Fibroblast of gingiva (primary cell): ENCODE measurements around the gene WNT10A.
"Not testable (repeated sequence)": the region's sequence is repeated elsewhere in the genome, so short reads cannot be mapped to it uniquely, and the experiment has no call there.

ENCODE experiments used
- DNase-seq: peaks from one replicate; pipeline ENCODE4 v3.0.0-alpha.2; 2011; ENCODE audit warnings: low read depth

The WNT10A gene

DNA sequence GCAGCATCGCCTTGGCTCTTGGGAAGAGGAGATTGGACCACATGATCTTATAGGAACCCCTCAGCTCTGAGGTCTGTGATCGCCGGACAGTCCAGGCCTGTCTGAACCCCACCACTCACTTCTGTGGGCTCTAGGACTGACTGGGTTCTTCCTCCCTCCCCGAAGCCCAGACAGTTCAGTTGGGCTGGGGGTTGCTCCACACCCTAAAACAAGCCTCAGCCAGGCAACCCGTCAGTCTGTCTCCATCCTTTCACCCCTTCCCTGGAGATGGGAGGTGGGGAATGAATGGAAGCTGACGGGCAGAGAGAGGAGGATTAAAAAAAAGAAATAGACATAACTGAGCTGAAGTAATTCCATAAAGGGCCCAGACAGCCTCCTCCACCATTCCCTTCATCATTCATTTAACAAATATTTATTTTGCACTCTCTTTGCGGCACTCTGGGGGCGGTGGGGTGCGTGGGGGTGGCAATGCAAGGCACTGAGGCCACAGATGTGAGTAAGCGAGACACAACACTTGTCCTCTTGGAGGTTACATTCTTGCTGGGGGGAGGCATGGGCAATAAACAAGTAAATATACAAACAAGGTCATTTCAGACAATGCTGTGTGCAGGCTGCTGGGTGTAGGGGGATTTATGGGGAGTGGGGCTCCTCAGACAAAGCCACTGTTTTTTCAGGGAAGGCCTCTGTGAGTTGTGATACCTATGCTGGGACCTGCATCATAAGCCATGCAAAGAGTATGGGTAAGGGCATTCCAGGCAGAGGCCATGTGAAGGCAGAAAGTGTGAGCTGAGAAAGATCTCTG lies 12.9 kb downstream of the WNT10A start:
- DNase-seq = no peak

GRCh38 chr2:218894151-218894879 lies 13.7 kb downstream of the WNT10A start:
- no peak for DNase-seq

DNA sequence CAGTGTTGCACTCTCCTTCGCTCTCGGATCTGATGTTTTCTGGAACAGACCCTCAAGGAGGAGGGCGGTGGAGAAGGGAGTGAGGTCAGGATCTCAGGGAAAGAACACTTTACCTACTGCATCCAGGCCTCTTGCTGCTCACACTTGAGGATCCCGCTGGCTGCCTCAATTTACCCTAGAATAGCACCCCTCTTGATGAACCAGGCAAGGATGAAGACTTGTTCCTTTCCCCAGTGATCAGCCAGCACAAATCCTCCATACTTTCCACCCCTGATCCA lies 14.2 kb downstream of the WNT10A start:
- DNase-seq = no peak

DNA sequence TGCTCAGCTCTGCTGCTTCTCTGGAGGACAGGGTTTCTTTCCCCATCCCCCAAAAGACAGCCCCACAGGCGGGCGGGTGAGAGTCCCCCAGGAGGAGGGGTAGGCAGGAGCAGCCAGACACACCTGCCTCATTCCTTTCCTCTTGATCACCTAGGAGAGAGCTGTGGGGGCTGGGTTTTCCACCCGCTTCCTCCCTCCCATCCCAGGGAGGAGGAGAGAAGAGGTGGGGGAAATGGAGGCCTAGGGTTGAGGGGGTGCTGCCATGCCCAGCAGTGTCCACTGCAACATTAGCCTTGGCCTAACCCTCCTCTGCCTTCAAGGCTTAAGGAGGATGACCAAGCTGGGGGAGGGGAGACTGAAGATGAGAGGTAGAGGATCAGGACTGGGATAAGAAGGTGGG lies 14.7 kb downstream of the WNT10A start:
- no peak for DNase-seq

GRCh38 chr2:218895759-218896500 lies 15.3 kb downstream of the WNT10A start:
- no peak for DNase-seq

DNA sequence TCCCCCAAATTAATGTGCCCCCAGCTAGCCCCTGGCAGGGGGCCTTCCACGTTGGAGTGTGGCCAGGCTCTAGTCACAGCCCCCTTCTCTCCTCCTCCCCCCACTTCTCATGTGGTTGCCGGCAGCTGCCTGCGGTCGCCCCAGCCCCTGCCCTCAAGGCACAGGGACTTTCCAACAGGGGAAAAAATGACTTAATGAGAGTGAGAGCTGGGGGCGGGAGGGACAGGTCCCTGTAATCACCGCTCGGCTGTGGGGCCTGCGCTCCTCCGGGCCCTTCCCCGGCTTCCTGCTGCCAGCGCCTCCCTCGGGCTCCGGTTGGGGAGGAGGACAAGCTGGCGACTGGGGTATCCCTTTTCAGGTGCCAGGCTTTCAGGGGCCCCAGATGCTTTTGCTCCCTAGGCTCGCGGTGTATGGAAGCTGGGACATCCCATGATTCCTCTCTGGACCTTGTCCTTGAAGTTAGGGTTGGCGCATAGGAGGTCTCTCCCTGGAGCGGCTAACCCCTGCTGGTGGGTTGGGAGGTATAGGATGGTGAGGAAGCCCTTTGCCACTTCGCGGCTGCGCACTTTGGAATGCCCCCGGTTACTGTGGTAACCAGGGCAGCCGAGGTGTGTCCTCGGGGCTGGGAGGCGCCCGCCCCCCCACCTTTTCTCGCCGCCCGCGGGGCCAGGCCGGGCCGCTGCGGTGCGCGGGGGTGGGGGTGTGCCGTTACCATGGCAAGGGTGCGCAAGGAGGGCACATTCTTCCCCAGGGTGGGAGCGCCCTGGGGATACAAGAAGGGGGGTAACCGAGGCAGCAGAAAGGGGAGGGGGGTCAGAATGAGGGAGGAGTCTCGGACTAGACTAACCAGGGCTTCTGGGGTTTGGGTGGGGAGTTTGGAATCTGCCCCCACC lies 16.1 kb downstream of the WNT10A start:
- DNase-seq = no peak

DNA sequence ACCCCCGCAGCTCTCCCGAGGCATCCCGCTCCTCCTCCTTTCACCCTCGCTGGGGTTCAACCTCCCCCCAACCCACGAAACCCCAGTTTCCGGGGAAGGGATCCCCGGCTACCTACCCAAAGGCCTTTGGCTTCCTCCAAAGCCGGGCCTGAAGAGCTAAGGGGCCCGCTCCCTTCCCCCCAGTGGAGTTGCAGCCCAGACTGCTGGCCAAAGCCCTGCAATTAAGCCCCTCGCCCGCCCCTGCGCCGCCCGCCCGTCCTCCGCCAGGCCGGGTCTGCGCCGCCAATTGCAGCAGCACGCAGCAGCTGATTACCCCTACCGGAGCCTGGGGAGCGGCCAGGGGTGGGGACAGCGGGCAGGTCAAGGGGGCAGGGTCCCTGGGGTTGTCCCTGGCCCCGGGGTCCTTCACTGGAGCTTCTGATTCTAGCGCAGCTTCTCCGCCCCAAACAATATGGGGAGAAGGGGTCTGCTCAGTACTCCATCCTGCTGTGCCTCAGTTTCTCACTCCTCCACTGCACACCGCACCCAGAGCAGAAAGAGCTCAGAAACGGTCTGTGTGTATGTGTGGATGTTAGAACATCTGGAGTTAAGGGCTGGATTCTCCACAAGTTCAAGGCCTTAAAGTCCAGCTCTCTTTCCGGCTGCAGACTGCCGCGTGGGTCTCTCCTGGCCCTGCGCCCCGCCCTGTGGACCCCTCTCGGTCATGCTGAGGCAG lies 16.9 kb downstream of the WNT10A start:
- DNase-seq = no peak

DNA sequence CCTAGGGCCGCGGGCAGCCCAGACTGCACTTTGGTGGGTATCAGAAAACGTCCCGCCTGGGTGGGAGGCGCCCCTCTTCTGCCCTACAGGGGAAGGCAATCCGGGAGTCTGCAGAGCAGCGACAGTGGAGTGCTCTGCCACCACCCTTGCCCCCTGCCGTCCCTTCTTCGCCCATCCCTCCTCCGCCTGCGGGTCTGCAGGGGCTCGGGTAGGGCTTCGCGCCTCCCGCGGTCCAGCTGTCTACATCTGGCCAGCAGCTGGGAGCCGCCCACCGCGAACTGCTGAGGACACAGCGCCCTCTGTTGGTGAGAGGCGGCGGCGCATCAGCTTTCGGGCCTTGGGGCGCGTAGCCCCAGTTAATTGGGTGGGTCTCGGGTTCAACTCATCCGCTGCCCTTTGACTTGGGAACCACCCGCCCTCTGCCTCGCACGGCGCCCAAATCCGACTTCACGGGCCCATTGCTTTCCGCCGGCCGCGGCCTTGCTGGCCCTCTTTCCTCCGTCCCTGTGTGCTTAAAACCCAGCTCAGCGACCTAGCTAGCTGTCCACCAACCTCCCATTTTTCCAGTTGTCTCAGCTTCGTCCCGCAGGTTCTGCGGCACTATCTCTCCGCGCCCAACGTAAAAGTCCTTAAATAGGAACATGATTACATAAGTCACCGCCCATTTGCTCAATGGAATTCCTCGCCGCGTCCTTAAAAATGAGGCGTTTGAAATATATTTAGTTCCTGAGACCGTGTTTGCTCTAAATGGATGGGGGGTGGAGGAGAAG lies 17.6 kb downstream of the WNT10A start:
- no peak for DNase-seq

GRCh38 chr2:218899147-218899546 lies 18.5 kb downstream of the WNT10A start:
- DNase-seq = no peak

DNA sequence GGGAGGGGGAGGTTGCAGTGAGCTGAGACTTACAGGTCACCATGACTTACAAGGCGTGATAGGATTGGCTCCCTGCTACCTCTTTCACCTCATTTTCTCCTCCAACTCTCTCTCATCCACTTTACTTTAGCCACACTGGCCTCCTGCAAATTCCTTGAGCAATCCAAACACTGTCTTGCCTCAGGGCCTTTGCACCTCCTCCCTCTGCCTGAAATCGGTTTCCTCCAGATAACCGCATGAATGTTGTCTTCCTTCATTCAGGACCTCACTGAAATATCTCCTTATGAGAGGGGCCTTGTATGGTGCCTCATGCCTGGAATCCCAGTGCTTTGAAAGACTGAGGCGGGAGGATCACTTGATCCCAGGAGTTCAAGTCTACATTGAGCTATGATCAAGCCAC lies 21.8 kb downstream of the WNT10A start:
- no peak for DNase-seq

GRCh38 chr2:218904176-218904575 lies 23.5 kb downstream of the WNT10A start:
- DNase-seq = no peak

- peak; percentile 80 for DNase-seq
Observed at GRCh38 chr2:218908721-218909619, 28.3 kb downstream of the WNT10A start.

GRCh38 chr2:218910741-218911140 lies 30.1 kb downstream of the WNT10A start:
- DNase-seq = no peak

- DNase-seq = no peak
Observed at GRCh38 chr2:218920504-218920903, 39.9 kb downstream of the WNT10A start.

DNA sequence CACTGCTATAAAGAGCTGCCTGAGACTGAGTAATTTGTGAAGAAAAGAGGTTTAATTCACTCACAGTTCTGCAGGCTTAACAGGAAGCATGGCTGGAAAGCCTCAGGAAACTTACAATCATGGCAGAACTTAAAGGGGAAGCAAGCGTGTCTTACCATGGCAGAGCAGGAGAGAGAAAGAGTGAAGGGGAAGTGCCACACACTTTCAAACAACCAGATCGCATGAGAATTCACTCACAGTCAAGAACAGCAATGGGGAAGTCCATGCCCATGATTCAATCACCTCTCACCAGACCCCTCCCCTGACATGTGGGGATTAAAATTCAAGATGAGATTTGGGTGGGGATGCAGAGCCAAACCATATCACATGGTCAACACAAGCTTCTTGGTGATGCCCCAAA lies 44.1 kb downstream of the WNT10A start:
- DNase-seq = no peak

- DNase-seq = no peak
Observed at GRCh38 chr2:218925434-218925833, 44.8 kb downstream of the WNT10A start.

GRCh38 chr2:218927422-218927821 lies 46.8 kb downstream of the WNT10A start:
- no peak for DNase-seq

DNA sequence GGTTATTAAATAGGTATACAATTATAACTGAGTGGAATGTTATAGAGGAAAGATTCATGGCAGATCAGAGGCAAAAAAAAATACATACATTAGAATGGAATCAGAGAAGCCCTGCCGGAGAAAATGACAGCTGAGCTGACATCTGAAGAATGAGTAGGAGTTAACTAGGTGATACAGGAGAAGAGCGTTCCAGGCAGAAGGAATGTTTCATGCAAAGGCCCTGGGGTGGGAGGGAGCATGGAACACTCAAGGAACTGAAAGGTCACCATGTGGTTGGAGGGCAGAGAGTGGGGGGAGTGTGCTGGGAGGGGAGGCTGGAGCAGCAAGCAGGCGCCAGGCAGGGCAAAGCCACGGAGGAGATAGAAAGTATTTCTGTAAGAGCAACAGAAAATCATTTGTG lies 47.2 kb downstream of the WNT10A start:
- DNase-seq = no peak

GRCh38 chr2:218930488-218930887 lies 49.8 kb downstream of the WNT10A start:
- DNase-seq = not testable (repeated sequence)

DNA sequence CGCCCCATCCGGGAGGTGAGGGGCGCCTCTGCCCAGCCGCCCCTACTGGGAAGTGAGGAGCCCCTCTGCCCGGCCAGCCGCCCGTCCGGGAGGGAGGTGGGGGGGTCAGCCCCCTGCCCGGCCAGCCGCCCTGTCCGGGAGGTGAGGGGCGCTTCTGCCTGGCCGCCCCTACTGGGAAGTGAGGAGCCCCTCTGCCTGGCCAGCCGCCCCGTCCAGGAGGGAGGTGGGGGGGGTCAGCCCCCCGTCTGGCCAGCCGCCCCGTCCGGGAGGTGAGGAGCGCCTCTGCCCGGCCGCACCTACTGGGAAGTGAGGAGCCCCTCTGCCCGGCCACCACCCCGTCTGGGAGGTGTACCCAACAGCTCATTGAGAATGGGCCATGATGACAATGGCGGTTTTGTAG lies 51.1 kb downstream of the WNT10A start:
- not testable (repeated sequence) for DNase-seq
